Ecto neural progenitor cell (in vitro differentiated cells): Measurements from ENCODE around the gene GATA5.

Experiments
- DNase-seq: peaks from one replicate; pipeline ENCODE4 v3.0.0-alpha.2; 2018; ENCODE audit warnings: low spot score

GATA5 gene

DNA sequence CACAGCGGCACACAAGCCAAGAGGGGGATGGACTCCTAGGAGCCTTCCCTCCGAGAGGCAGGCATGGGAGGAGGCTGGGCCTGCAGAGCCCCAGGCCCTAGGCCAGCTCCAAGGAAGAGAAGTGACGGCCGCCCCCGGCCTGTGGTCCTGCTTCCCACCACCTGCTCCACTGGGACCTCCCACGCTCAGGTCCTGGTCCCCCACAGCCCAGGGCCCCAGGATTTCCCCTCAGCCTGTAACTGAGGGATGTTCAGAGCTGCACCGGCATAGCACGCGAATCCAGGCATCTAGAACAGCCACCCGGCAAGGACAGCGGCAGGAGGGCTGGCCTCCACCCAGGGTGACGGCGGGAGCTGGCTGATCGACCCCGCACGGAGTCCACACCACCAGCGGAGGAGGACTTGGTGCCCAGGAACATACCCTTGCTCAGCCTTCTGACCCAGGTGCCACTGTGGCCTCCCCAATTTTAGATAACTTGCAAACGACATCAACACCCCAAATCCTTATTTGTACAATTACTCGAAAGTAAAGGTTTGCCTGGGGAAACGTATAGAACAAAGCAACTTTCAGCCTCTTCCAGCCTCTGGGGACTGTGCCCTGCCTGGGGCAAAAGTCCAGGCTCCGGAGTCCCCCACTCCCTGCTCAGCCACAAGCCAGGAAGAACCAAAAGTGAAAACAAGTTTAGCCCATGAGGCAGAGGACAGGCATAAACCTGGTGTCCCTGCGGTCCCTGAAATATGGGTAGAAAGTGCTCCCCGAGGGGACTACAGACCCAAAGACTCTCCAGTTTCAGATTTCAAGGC, 3.5 kb downstream of the GATA5 start:
- no peak for DNase-seq

GRCh38 chr20:62470459-62470858, 5.3 kb downstream of the GATA5 start:
- DNase-seq = no peak

DNA sequence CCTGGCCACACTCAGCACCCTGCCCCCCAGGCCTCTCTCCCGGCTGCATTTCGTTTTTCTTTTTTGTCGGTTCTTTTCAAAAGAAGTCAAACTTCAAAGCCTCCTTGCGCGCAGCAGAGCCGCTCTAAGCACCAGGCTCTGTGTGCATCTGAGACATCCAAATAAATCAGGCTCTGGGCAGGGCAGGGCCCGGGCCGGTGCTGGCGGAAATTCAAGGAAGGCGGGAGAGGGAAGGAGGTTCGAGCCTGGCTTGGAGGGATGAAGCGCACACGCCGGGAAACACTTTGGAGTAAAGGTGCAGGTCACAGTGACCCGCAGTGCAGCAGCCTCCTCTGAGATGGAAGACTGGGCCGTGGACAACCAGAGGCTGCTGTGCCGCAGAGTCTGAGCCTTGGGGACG, 5.8 kb downstream of the GATA5 start:
- no peak for DNase-seq

GRCh38 chr20:62469352-62469751, 6.4 kb downstream of the GATA5 start:
- DNase-seq = no peak

DNA sequence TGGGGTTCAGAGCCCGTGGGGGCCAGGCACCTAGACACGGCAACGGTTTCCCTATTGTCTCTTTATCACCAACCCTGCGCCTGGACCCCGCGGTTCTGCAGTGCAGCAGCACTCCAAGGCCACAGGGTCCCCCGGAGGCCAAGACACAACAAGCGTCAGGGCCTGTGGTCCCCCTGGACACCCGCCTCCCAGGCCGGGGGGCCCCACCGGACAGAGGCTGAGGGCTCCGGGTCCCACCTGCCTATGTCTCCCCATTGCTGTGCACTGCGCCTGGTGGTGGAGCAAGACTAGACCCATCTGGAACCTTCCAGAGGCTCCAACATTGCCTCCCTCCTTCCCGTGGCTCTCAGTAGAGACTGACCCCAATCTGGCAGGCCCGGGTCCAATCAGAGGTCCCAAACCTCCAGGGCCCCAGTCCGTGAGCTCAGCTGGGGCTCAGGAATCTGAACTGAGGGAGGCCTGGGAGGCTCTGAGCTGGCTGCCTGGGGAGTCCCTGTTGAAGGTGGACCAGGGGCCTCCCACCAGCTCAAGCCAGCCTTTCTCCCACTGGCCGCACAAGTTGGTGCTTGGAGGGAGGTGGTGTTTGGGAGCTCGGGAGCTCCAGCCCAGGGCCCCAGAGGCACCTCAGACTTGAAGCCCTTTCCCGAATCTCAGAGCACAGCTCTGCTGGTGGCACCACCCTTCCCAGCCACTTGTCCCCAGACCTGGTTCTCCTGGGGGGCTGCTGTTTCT, 8.8 kb downstream of the GATA5 start:
- DNase-seq = no peak

DNA sequence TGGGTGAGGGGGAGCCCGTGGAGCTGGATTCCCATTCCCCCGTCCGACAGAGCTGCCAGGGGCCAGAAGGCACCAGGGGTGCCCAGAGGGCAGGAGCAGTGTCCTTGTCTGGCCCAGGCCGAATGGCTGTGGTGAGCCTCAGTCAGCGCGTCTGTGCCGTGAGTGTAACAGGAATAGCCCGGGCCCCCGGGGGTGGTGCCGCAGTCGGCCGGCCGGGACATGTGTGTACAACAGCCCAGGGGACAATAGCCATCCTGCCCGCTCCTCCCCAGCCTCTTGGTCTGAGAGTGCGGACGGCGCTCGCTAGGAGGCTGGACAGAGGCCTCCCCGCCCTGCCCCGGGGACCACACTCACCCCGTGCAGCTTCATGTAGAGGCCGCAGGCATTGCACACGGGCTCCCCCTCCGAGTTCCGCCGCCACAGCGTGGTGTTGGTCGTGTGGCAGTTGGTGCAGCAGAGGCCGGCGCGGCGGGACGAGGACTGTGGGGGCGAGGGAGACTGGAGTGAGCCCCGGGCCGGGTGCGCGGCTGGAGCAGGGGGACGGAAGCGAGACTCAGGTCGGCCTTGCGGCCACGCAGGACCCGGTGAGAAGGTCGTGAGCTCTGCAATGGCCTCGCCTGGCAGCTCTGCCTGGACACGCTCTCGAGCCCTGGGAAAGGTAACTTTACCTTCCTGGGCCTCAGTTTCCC, 9.6 kb downstream of the GATA5 start:
- DNase-seq = no peak

DNA sequence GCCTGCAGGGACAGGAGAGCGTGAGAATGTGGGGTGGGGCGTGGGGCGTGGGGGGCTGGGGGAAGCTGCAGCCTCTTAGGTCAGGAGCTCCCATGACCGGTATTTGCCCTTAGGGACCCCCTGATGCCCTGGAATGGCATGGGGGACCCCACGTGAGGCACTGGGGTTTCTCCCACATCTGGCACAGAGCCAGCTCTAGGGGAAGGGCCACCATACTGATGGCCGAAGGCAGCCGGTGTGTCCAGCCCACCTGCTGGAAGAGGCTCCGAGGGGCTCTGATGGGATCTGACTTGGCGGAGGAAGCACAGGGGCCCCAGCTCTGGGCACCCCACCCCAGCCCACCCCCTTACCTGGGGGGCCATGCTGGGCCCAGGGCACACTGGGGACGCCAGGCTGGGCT, 10.8 kb downstream of the GATA5 start:
- no peak for DNase-seq

- DNase-seq = no peak
Observed at GRCh38 chr20:62464425-62464770, 11.4 kb downstream of the GATA5 start.

GRCh38 chr20:62463651-62464424, 12.0 kb downstream of the GATA5 start:
- DNase-seq = no peak

DNA sequence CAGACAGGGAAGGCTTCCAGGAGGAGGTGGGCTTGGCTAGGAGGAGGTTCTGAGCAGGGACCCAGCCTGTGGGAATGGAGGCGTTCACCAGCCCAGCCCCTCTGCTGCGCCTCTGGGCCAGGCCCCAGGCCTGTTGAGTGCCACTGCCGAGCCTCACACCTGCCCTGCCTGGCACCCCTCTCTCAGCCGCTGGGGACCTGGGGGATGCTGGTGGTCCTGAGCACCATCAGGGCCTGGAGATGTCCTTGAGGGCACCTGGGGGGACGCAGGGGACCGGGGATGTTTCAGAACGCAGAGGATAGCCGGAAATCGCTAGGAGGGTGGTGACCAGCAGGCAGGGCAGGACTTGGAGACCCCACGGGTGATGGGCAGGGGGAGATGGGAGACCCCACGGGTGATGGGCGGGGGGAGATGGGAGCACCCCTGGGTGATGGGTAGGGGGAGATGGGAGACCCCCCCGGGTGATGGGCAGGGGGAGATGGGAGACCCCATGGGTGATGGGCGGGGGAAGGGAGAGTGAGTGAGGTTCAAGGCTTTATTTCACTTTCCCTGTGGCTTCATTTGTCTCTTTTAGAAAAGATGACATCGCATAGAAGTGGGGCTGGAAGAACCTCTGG, 12.7 kb downstream of the GATA5 start:
- DNase-seq = no peak

- no peak for DNase-seq
Observed at GRCh38 chr20:62461834-62462233, 14.0 kb downstream of the GATA5 start.

DNA sequence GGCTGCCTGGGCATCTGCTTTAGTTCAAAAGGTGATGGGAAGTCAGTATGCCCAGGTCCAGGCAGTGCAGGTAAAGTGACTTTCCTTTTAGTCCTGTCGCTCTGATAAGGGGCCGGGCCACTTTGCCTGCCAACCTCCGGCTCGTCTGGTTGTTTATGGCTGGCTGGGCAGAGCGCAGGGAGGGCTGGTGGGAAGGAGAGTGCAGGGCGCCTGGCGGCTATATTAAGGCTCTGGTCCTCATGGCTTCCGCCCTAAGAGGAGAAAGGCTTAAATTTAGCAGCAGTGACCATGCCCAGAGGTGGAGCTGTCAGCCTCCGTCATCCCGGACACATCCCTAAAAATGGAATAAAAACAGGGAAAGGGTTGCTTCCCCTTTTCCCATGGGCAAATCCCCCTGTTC, 14.6 kb downstream of the GATA5 start:
- DNase-seq = no peak

DNA sequence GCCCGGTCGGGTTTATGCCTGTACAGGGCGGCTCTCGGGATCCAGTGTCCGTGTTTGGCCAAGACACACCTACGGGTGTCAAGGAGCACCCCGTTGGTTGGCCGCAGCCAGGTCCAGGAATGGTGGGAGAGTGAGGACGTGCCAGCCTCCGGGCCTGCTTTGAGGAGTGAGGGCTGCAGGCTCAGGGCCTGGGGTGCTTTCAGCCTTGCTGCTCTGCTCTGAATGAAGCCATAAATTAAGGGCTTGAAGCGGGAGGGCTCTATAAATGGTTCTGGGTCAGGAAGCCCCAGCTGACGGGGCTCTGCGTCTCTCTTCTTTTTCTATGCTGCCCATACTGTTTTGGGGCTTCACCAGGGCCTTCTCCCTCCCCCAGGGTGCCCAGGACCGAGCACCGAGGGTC, 15.1 kb downstream of the GATA5 start:
- DNase-seq = no peak

DNA sequence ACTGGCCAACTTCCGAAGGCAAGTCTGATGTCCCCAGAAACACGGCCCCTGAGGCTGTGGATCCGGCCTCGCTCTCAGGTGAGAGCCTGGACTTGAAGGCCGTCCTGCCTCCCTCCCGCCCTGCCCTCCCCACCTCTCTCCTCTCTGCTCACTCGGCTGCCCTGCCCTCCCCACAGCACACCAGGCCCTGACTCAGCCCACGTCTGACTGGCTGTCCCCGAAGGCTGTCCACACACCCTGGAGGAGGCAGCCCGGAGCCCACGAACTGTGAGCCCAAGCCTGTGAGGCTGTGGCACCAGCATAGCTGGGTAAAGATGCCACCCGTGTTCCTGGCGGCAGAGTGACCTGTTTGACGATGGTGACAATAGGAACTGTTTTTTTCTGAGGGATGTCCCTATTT, 16.3 kb downstream of the GATA5 start:
- DNase-seq = no peak

- DNase-seq = no peak
Observed at GRCh38 chr20:62458275-62459251, 17.2 kb downstream of the GATA5 start.

DNA sequence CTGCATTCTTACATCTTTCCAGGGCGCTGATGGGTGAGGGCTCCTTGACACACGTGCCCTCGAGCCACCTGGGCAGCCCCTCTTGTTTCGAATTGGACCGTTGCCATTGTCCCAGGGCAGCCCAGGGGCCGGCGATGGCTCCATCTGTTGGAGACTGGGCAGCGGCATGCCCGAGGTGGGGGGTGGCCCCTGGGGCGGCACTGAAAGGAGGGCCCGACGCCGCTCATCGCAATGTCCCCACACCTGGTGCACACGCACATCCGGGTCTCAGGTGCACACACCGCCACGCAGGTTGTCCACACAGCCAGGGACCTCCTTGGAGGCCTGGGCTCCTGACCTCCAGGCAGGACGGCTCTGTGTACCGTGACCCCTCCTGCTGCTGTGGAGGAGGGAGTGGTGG, 18.0 kb downstream of the GATA5 start:
- no peak for DNase-seq

DNA sequence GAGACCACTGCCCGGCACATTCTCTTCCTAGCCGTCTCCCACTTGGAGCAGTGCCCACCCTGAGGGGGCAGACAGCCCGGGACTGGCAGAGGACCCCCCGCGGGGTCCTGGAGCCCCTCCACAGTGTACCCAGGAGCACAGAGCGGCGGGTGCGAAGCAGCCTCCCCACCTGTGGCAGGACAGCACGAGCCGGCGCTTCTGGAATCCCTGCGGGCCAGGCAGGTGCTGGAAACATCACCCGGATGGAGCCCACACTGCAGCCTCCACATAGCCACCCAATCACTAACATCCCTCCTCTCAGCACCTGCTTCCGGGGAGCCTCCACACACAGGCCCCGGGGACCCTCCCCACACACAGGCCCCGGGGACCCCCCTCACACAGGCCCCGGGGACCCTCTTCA, 18.7 kb downstream of the GATA5 start:
- DNase-seq = no peak

DNA sequence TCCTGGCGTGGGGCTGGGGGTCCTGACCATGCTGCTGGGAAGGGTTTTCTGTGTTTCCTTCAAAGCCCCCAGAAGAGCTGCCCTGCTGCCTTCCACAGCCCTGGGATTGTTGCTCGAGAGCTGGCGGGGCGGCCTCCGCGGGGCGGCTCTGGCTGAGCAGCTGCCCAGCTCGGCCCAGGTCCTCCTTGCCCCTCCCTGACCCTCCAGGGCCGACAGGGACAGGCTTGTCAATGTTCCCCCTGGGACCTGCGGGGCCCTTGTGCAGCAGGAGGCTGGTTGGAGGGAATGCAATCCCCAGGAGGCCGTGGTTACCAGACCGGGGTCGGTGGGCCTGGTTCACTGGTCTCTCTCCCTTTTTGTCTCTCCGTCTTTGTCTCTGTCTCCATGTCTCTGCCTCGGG, 19.9 kb downstream of the GATA5 start:
- no peak for DNase-seq

DNA sequence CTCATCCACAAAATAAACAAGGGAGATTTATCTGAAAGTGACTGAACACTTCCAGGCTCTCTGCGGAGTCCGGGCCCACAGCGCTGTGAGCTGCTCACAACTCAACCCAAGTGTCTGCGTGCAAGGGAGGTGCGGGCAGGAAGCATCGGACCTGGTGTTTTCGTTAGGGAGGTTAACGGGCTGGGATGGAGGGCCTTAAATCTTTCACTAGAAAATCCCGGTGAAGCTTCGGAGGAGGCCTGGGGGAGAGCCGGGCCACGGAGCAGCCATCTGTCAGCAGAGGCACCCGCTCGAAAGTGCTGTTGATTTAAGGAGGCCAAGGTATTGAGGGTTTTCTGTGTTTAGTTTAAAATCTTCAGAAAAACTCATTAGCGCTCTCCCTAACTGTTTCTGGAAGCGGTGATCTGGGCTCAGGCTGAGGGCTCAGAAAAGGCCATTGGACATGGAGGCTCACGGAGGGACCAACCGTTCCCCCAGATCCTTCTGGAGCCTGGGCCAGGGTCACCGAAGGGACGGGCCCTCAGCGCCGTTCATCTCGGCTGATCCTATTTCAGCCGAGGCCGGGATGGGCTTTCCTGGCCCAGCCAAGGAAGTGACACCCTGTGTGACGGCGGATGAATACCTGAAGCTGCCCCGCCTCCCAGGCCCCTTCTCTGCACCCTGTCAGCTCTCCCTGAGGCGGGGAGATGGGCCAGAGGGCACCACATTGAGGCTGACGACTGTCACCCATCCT, 20.7 kb downstream of the GATA5 start:
- DNase-seq = no peak

DNA sequence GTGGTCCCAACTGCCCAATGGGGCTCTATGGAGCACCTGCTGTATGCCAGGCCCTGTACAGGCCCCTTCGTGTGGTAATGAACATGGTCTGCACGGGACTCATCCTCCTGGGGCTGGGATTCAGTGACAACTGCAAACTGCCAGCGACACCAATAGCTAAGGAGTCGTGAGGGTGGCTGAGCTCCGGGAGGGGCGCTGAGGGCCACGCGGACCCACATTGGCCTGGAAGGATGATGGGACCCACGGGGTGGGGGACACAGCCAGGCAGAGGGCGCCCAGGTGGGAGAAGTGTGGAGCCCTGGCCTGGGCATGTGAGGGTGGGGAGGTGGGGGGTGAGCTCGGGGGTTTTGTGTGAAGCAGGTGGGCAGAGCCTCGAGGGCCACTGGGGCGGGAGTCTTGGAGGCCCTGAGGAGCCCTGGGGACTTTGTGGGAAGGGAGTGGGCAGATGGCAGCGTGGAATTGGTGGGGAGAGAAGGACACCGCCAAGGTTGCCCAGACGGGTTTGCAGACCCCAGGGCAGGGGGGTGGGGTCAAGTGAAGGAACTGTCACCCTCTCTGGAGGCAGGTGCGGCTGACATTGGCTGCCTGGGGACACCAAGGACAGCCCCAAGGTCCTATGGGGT, 22.5 kb downstream of the GATA5 start:
- DNase-seq = no peak
